Keratinocyte (primary cell): ENCODE data around the gene PLA1A. TPM values are rescaled to one million over a fixed set of nuclear protein-coding genes. Genes with fewer than 3 reads are reported as not detected.

ENCODE experiments used
- DNase-seq: peaks from one replicate; pipeline ENCODE4 v3.0.0-alpha.2; 2011; ENCODE audit warnings: low read depth, missing footprints, low spot score
- FAIRE-seq: peaks from 2 replicates; lab custom pipeline; 2011; peaks lifted over from hg19 to GRCh38; lab: Jason Lieb, UNC
- H2AFZ ChIP-seq: 2 replicates; pipeline ENCODE4 v1.6.0; 2012; ENCODE audit warnings: low read length, control low read depth, inconsistent platforms; ENCODE audit not compliant: control insufficient read depth
- H3K27ac ChIP-seq: 2 replicates; pipeline ENCODE4 v1.5.1; 2011; ENCODE audit warnings: low read length; ENCODE audit not compliant: control insufficient read depth, insufficient read depth
- H3K27me3 ChIP-seq: 3 replicates; pipeline ENCODE4 v1.6.0; 2011; ENCODE audit warnings: low read length; ENCODE audit not compliant: control insufficient read depth, insufficient read depth; ENCODE audit errors: extremely low read depth
- H3K36me3 ChIP-seq, 2 experiments: 2 replicates in 1 of 2; 3 replicates in 1 of 2; pipeline ENCODE4 v1.5.1; 2011; ENCODE audit warnings: low read length in 2 of 2, mild to moderate bottlenecking in 1 of 2; ENCODE audit not compliant: control insufficient read depth in 2 of 2, insufficient read depth in 2 of 2; ENCODE audit errors: extremely low read depth in 1 of 2
- H3K4me1 ChIP-seq: 3 replicates; pipeline ENCODE4 v1.5.1; 2011; ENCODE audit warnings: low read length; ENCODE audit not compliant: control insufficient read depth, insufficient read depth; ENCODE audit errors: extremely low read depth
- H3K4me2 ChIP-seq: 3 replicates; pipeline ENCODE4 v1.6.0; 2011; ENCODE audit warnings: low read depth, low read length; ENCODE audit not compliant: control insufficient read depth, insufficient read depth; ENCODE audit errors: extremely low read depth
- H3K4me3 ChIP-seq, 3 experiments: fragments of 200-600 bp in 1 of 3; sonication (generic) in 1 of 3; 2 replicates in 2 of 3; 3 replicates in 1 of 3; pipeline ENCODE4 v1.5.1; 2011 to 2016; ENCODE audit warnings: low read length in 3 of 3, mild to moderate bottlenecking in 3 of 3, control low read depth in 2 of 3, inconsistent platforms in 1 of 3, low read depth in 1 of 3, mixed read lengths in 1 of 3, mixed run types in 1 of 3, moderate library complexity in 1 of 3; ENCODE audit not compliant: control insufficient read depth in 2 of 3, insufficient read depth in 2 of 3; ENCODE audit errors: extremely low read depth in 1 of 3
- H3K79me2 ChIP-seq: 2 replicates; pipeline ENCODE4 v1.6.0; 2012; ENCODE audit warnings: low read length; ENCODE audit not compliant: control insufficient read depth, insufficient read depth
- H3K9ac ChIP-seq: 3 replicates; pipeline ENCODE4 v1.6.0; 2011; ENCODE audit warnings: low read length; ENCODE audit not compliant: control insufficient read depth, insufficient read depth; ENCODE audit errors: extremely low read depth
- H3K9me1 ChIP-seq: 3 replicates; pipeline ENCODE4 v1.6.0; 2011; ENCODE audit warnings: low read length; ENCODE audit not compliant: control insufficient read depth, insufficient read depth; ENCODE audit errors: extremely low read depth
- H3K9me3 ChIP-seq: 2 replicates; pipeline ENCODE4 v1.5.1; 2012; ENCODE audit warnings: low read depth, low read length; ENCODE audit not compliant: control insufficient read depth
- H4K20me1 ChIP-seq: 3 replicates; pipeline ENCODE4 v1.6.0; 2011; ENCODE audit warnings: low read length; ENCODE audit not compliant: control insufficient read depth, insufficient read depth; ENCODE audit errors: extremely low read depth
- EZH2 ChIP-seq: IDR thresholded peaks from one replicate; pipeline ENCODE4 v1.6.1; 2012; ENCODE audit warnings: inconsistent platforms, mild to moderate bottlenecking, low read length, moderate library complexity
- dilution Hi-C: fragments of 300-500 bp; cut with MboI; formaldehyde crosslinking; loops from one replicate; pipeline ENCODE4 v1.7.0; 2020; ENCODE audit warnings: low sequenced_read_pairs; ENCODE audit not compliant: extremely low pct_ligation_motif_present
- polyA plus RNA-seq, 5 experiments: library from polyadenylated mRNA; depleted of rRNA in 3 of 5; stranded (reverse) in 3 of 5; stranded (forward) in 1 of 5; unstranded in 1 of 5; fragments of >200 nt; gene quantifications; 1 replicate in 1 of 5; 2 replicates in 3 of 5; 3 replicates in 1 of 5; pipeline versions ENCODE4 v1.2.1 to v1.2.3, GENCODE V29; 2011 to 2012; ENCODE audit warnings: missing spikeins in 2 of 5, low read depth in 1 of 5, low replicate concordance in 1 of 5
- TF ChIP-seq, protein P1 (sequence below), 3 experiments: IDR thresholded peaks in 1 of 3; conservative IDR thresholded peaks in 1 of 3; optimal IDR thresholded peaks in 1 of 3; 2 replicates in 2 of 3; 3 replicates in 1 of 3; pipeline versions ENCODE3 to v1.5.1; 2011; ENCODE audit warnings: low read length in 3 of 3, mild to moderate bottlenecking in 3 of 3, moderate library complexity in 2 of 3, control low read depth in 1 of 3, inconsistent platforms in 1 of 3; ENCODE audit not compliant: insufficient read depth in 2 of 3; ENCODE audit errors: extremely low read depth in 1 of 3

The PLA1A gene
- polyA plus RNA-seq, 1 donor (not counting 4 experiments of a cell fraction or from before 2014, with no cell fraction given): not detected

GRCh38 chr3:119673875-119674274 is 76.2 kb downstream of the PLA1A start:
- H3K4me3 ChIP-seq: no peak overlapping the region
- peaks cover 8% of the 10 kb centered on the region in 2 experiments for H3K36me3 ChIP-seq
- DNase-seq (no peak), FAIRE-seq (no peak)
- H4K20me1 ChIP-seq: no peaks in the 10 kb centered on the region
- TF ChIP-seq, protein P1, sequence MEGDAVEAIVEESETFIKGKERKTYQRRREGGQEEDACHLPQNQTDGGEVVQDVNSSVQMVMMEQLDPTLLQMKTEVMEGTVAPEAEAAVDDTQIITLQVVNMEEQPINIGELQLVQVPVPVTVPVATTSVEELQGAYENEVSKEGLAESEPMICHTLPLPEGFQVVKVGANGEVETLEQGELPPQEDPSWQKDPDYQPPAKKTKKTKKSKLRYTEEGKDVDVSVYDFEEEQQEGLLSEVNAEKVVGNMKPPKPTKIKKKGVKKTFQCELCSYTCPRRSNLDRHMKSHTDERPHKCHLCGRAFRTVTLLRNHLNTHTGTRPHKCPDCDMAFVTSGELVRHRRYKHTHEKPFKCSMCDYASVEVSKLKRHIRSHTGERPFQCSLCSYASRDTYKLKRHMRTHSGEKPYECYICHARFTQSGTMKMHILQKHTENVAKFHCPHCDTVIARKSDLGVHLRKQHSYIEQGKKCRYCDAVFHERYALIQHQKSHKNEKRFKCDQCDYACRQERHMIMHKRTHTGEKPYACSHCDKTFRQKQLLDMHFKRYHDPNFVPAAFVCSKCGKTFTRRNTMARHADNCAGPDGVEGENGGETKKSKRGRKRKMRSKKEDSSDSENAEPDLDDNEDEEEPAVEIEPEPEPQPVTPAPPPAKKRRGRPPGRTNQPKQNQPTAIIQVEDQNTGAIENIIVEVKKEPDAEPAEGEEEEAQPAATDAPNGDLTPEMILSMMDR (optimal IDR thresholded peaks at IDR 0.05 in 1 of 3, IDR thresholded peaks at IDR 0.05 in 1 of 3, conservative IDR thresholded peaks at IDR 0.05 in 1 of 3; ENCODE audit: extremely low read depth in 1 of 3, insufficient read depth in 2 of 3, low read length in 3 of 3): no peak
- no peak for TF ChIP-seq EZH2
- peaks cover 13% of the 10 kb centered on the region for H3K79me2 ChIP-seq
- H3K27me3 ChIP-seq: no peaks in the 10 kb centered on the region
- H3K4me1 ChIP-seq: peaks cover 11% of the 10 kb centered on the region
- no peak overlapping the region for H3K9ac ChIP-seq
- H3K27ac ChIP-seq: no peak overlapping the region
- H3K9me3 ChIP-seq: no peaks in the 10 kb centered on the region
- dilution Hi-C loops: no loop called here
- H3K9me1 ChIP-seq: no peaks in the 10 kb centered on the region
- H3K4me2 ChIP-seq: no peak overlapping the region
- no peak overlapping the region for H2AFZ ChIP-seq

GRCh38 chr3:119675188-119675874 is 77.6 kb downstream of the PLA1A start:
- Histone ChIP-seq H3K4me1 (peaks cover 11% of the 10 kb centered on the region), H3K4me3 (no peak overlapping the region), H3K4me2 (peak overlapping the region; percentile 78), H3K9me1 (no peaks in the 10 kb centered on the region), H3K79me2 (peaks cover 13% of the 10 kb centered on the region), H2AFZ (no peak overlapping the region), H4K20me1 (no peaks in the 10 kb centered on the region), H3K9ac (no peak overlapping the region), H3K36me3 (peaks cover 6 to 8% of the 10 kb centered on the region in 2 experiments), H3K9me3 (no peaks in the 10 kb centered on the region), H3K27ac (no peak overlapping the region), H3K27me3 (no peaks in the 10 kb centered on the region)
- no peak for TF ChIP-seq EZH2
- TF ChIP-seq, protein P1 (optimal IDR thresholded peaks at IDR 0.05 in 1 of 3, IDR thresholded peaks at IDR 0.05 in 1 of 3, conservative IDR thresholded peaks at IDR 0.05 in 1 of 3; ENCODE audit: extremely low read depth in 1 of 3, insufficient read depth in 2 of 3, low read length in 3 of 3): no peak
- no peak for FAIRE-seq
- DNase-seq: no peak
- dilution Hi-C loops: no loop called here
